ENCODE results near the gene NINJ1. TPM values are rescaled to one million over a fixed set of nuclear protein-coding genes. Genes with fewer than 3 reads are reported as not detected.

NINJ1 gene
- total RNA-seq, 1 donor from 2014 or later = 53.7 TPM

GRCh38 chr9:93178851-93179786 is 45.1 kb upstream of the NINJ1 start:
- Histone ChIP-seq H3K9me3 (replicated peaks) (no peaks in the 10 kb centered on the region), H3K27ac (replicated peaks) (no peak overlapping the region), H3K4me1 (peaks cover 38% of the 10 kb centered on the region), H3K4me3 (no peak overlapping the region), H3K36me3 (no peaks in the 10 kb centered on the region), H3K27me3 (ENCODE audit: low read depth) (peaks cover 38% of the 10 kb centered on the region)
- intact Hi-C loops (cut with micrococcal nuclease) = no loop called here
- TF ChIP-seq, protein P1, sequence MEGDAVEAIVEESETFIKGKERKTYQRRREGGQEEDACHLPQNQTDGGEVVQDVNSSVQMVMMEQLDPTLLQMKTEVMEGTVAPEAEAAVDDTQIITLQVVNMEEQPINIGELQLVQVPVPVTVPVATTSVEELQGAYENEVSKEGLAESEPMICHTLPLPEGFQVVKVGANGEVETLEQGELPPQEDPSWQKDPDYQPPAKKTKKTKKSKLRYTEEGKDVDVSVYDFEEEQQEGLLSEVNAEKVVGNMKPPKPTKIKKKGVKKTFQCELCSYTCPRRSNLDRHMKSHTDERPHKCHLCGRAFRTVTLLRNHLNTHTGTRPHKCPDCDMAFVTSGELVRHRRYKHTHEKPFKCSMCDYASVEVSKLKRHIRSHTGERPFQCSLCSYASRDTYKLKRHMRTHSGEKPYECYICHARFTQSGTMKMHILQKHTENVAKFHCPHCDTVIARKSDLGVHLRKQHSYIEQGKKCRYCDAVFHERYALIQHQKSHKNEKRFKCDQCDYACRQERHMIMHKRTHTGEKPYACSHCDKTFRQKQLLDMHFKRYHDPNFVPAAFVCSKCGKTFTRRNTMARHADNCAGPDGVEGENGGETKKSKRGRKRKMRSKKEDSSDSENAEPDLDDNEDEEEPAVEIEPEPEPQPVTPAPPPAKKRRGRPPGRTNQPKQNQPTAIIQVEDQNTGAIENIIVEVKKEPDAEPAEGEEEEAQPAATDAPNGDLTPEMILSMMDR (IDR thresholded peaks at IDR 0.05; ENCODE audit: borderline replicate concordance) = no peak
- no peak for DNase-seq

GRCh38 chr9:93177676-93178075 is 43.6 kb upstream of the NINJ1 start:
- Histone ChIP-seq H3K27ac (replicated peaks) (no peak overlapping the region), H3K27me3 (ENCODE audit: low read depth) (peaks cover 24% of the 10 kb centered on the region), H3K4me1 (peaks cover 26% of the 10 kb centered on the region), H3K36me3 (no peaks in the 10 kb centered on the region), H3K9me3 (replicated peaks) (no peaks in the 10 kb centered on the region), H3K4me3 (no peak overlapping the region)
- intact Hi-C loops (cut with micrococcal nuclease) = no loop called here
- DNase-seq = no peak
- TF ChIP-seq, protein P1 (IDR thresholded peaks at IDR 0.05; ENCODE audit: borderline replicate concordance) = no peak

DNA sequence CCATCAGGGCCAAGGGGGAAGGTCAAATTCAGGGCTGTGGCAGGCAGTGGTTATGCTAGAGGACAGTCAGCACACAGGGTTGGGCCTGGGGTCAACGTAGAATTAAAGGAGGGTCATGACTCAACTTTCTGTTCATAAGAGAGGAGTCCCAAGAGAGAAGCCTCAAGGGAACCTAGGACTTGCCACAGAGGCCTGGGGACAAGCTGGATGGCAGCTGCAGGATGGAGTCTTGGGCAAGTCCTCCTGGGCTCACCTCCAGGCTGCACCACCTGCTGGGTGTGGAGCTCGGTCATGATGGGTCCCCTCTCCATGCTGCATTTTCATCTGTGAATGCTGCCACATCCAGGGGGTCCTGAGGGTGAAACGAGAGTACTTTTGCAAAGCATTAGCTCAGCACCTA is 40.9 kb upstream of the NINJ1 start:
- Histone ChIP-seq H3K36me3 (no peaks in the 10 kb centered on the region), H3K4me3 (no peak overlapping the region), H3K4me1 (peaks cover 10% of the 10 kb centered on the region), H3K27ac (replicated peaks) (no peak overlapping the region), H3K27me3 (ENCODE audit: low read depth) (no peaks in the 10 kb centered on the region), H3K9me3 (replicated peaks) (no peaks in the 10 kb centered on the region)
- TF ChIP-seq, protein P1 (IDR thresholded peaks at IDR 0.05; ENCODE audit: borderline replicate concordance) = no peak
- intact Hi-C loops (cut with micrococcal nuclease) = no loop called here
- DNase-seq = no peak

DNA sequence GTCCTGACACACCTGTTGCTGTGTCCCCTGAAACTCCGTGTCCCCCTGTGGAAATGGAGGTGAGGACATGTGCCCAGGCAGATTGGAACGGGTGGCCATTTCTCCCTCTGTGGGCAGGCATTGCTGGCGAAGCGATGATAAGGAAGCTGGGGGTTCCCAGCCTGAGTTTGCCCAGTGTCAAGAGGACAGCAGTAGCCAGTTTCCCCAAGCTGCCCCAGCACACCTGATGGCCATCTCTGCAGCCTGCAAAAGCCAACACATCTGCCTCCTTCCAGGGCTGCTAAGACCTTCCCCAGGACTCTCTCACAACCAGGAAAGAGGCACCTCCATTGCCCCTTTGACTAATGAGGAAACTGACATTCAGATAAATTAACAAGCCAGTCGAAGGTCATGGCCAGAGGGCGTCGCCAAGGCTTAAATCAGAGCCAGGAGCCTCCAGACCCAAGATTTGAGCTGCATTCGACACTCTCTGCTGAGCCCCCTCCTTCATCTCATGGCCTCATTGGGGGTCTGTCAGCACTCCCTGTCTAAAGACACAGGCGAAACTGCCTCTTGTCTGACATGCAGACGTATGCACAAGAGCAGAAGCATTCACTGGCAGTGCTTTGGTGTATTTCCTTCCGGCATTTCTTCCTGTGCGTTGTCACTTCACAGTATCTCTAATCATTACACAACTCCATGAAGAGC is 39.5 kb upstream of the NINJ1 start:
- DNase-seq = no peak
- H3K27me3 ChIP-seq (ENCODE audit: low read depth) = no peaks in the 10 kb centered on the region
- H3K36me3 ChIP-seq = no peaks in the 10 kb centered on the region
- H3K27ac ChIP-seq (replicated peaks) = no peak overlapping the region
- H3K9me3 ChIP-seq (replicated peaks) = no peaks in the 10 kb centered on the region
- TF ChIP-seq, protein P1 (IDR thresholded peaks at IDR 0.05; ENCODE audit: borderline replicate concordance) = no peak
- H3K4me1 ChIP-seq = peaks cover 16% of the 10 kb centered on the region
- intact Hi-C loops (cut with micrococcal nuclease) = no loop called here
- H3K4me3 ChIP-seq = no peak overlapping the region

DNA sequence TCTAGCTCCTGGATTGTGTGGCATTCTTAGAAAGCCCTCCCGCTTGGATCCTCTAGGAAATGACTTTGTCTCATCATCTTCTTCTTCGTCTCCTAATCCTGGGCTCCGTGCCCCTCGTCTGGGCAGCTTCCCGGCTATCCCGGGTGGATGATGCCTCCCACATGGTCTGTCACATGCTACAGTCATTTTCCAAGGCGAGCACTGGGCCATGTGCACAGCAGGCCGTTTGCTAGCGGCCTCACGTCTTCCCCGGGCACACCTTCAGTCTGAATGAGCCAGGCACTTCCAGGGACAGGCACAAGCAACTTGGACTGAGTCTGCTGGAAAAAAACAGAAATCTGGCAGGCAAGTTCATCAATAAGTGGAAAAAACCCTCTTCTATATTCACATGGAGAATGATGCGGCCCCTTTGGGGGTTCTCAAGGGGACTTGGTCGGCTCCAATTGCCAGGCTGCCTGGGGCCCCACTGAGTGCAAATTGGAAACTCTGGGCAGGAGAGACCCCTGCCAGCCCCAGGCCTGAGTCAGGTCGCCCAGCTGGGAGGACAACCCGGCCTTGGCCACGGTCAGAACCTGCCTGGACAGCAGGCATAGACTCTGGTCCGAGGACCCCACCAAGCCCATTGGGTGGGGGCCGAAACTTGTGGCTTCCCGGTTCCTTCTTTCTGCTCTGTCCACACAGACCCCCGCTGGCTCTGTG is 38.8 kb upstream of the NINJ1 start:
- intact Hi-C loops (cut with micrococcal nuclease) = no loop called here
- Histone ChIP-seq H3K4me1 (peaks cover 19% of the 10 kb centered on the region), H3K9me3 (replicated peaks) (no peaks in the 10 kb centered on the region), H3K36me3 (no peaks in the 10 kb centered on the region), H3K27ac (replicated peaks) (no peak overlapping the region), H3K4me3 (no peak overlapping the region), H3K27me3 (ENCODE audit: low read depth) (no peaks in the 10 kb centered on the region)
- TF ChIP-seq, protein P1 (IDR thresholded peaks at IDR 0.05; ENCODE audit: borderline replicate concordance) = no peak
- DNase-seq = no peak

Data from left ventricle myocardium inferior (tissue), 1 donor.